ENCODE data around the gene UNC5B. TPM values are rescaled to one million over a fixed set of nuclear protein-coding genes. Genes with fewer than 3 reads are reported as not detected.

UNC5B gene
- polyA plus RNA-seq, 1 donor (not counting 4 experiments of a cell fraction or from before 2014, with no cell fraction given): 1.1 TPM

DNA sequence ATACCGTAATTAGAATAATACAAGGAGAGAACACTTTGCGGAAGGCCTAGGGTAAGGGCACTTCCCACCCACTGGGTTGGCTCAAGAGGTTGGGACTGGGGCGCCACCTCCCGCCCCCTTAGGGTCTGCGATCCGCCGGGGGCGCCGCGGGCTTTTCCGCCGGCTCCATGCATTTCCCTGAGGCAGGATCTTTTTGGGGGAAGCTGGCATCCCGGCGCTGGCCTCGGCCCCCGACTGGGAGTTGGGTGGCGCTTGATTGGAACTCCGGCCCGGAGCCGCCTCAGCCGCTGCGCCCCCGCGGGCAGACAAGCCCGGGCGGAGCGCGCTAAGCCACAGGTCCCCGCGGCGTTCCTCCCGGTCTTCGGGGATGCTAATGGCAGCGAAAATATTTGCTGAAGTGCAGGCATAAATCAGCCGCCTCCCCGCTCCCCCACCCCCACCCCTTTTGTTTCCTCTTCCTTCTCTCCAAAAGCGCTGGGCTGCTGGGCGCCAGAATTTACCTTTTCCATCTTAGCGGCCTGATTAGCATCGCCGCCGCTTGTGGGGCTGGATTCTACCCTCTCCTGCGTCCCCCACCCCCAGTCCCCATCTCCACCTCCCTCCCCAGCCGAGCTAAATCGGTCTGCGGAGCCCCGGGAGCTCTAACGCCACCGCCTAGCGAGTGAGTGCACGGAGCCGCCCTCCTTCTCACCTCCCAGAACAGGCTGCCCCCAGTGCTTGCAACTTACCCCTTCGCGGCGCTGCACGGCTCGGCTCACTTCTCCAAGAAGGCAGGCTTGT is 5.1 kb downstream of the UNC5B start:
- Histone ChIP-seq H3K79me2 (ENCODE audit: control insufficient read depth, insufficient read depth, low read length) (no peaks in the 10 kb centered on the region), H3K36me3 (ENCODE audit: control insufficient read depth in 2 of 2, extremely low read depth in 1 of 2, insufficient read depth in 2 of 2, low read length in 2 of 2) (no peaks in the 10 kb centered on the region), H3K4me2 (ENCODE audit: control insufficient read depth, extremely low read depth, insufficient read depth, low read depth, low read length) (peak overlapping the region; percentile 83), H4K20me1 (ENCODE audit: control insufficient read depth, extremely low read depth, insufficient read depth, low read length) (no peaks in the 10 kb centered on the region), H3K9me1 (ENCODE audit: control insufficient read depth, extremely low read depth, insufficient read depth, low read length) (peaks cover 2% of the 10 kb centered on the region), H3K9me3 (ENCODE audit: control insufficient read depth, low read depth, low read length) (no peaks in the 10 kb centered on the region), H3K4me1 (ENCODE audit: control insufficient read depth, extremely low read depth, insufficient read depth, low read length) (peaks cover 21% of the 10 kb centered on the region), H3K4me3 (ENCODE audit: control insufficient read depth in 2 of 3, extremely low read depth in 1 of 3, insufficient read depth in 2 of 3, low read depth in 1 of 3, low read length in 3 of 3) (peak overlapping the region; percentile 3 to 61 (median 53)), H3K27me3 (ENCODE audit: control insufficient read depth, extremely low read depth, insufficient read depth, low read length) (peaks cover 11% of the 10 kb centered on the region), H3K27ac (ENCODE audit: control insufficient read depth, insufficient read depth, low read length) (no peak overlapping the region), H2AFZ (ENCODE audit: control insufficient read depth, low read length) (peak overlapping the region; percentile 25), H3K9ac (ENCODE audit: control insufficient read depth, extremely low read depth, insufficient read depth, low read length) (peak overlapping the region; percentile 49)
- dilution Hi-C loops (cut with MboI; ENCODE audit: extremely low pct_ligation_motif_present, low sequenced_read_pairs): no loop called here
- FAIRE-seq: no peak
- no peak for TF ChIP-seq EZH2 (IDR thresholded peaks at IDR 0.05; ENCODE audit: low read length)
- TF ChIP-seq, protein P1, sequence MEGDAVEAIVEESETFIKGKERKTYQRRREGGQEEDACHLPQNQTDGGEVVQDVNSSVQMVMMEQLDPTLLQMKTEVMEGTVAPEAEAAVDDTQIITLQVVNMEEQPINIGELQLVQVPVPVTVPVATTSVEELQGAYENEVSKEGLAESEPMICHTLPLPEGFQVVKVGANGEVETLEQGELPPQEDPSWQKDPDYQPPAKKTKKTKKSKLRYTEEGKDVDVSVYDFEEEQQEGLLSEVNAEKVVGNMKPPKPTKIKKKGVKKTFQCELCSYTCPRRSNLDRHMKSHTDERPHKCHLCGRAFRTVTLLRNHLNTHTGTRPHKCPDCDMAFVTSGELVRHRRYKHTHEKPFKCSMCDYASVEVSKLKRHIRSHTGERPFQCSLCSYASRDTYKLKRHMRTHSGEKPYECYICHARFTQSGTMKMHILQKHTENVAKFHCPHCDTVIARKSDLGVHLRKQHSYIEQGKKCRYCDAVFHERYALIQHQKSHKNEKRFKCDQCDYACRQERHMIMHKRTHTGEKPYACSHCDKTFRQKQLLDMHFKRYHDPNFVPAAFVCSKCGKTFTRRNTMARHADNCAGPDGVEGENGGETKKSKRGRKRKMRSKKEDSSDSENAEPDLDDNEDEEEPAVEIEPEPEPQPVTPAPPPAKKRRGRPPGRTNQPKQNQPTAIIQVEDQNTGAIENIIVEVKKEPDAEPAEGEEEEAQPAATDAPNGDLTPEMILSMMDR (optimal IDR thresholded peaks at IDR 0.05 in 1 of 3, IDR thresholded peaks at IDR 0.05 in 1 of 3, conservative IDR thresholded peaks at IDR 0.05 in 1 of 3; ENCODE audit: extremely low read depth in 1 of 3, insufficient read depth in 2 of 3, low read length in 3 of 3): peak in 2 of 3 experiments; percentile 11 to 18
- no peak for DNase-seq (ENCODE audit: low read depth, low spot score)

DNA sequence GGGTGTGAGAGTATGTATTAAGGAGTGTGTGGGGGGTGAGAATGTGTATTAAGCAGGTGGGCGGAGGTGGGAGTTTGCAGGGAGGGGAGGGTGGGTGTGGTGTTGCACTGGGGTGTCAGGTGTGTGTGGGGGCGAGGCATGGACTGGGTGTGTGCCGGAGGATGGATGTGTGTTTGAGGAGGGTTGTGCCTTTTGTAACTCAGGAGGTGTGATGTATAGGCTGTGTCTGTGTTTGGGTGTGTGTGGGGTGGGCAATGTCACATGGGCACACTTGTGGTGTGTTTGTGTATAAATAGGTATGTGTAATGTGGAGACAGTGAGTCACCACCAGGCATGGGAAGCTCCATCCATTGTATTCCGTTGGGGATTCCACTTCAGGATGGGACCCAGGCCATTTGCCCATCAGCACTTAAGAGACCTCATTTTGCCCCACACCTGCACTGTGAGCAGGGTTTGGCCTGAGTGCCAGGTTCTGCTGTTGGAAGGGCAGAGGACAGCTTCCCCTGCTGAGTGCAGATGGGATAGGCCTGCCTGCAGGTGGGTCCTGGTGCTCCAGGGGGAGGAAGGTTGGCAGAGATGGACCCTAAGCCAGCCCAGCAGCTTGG is 5.8 kb downstream of the UNC5B start:
- Histone ChIP-seq H3K4me1 (ENCODE audit: control insufficient read depth, extremely low read depth, insufficient read depth, low read length) (peaks cover 21% of the 10 kb centered on the region), H3K9ac (ENCODE audit: control insufficient read depth, extremely low read depth, insufficient read depth, low read length) (peak overlapping the region; percentile 6)
- dilution Hi-C loops (cut with MboI; ENCODE audit: extremely low pct_ligation_motif_present, low sequenced_read_pairs): no loop called here

More for the DNA sequence above, 5.8 kb downstream of the UNC5B start:
- H3K36me3 ChIP-seq (ENCODE audit: control insufficient read depth in 2 of 2, extremely low read depth in 1 of 2, insufficient read depth in 2 of 2, low read length in 2 of 2): no peaks in the 10 kb centered on the region
- H3K9me1 ChIP-seq (ENCODE audit: control insufficient read depth, extremely low read depth, insufficient read depth, low read length): peaks cover 2% of the 10 kb centered on the region
- no peaks in the 10 kb centered on the region for H3K9me3 ChIP-seq (ENCODE audit: control insufficient read depth, low read depth, low read length)
- DNase-seq (ENCODE audit: low read depth, low spot score) (no peak), FAIRE-seq (peak; percentile 86)
- peak overlapping the region in 2 of 3 experiments; percentile 39 to 53 for H3K4me3 ChIP-seq (ENCODE audit: control insufficient read depth in 2 of 3, extremely low read depth in 1 of 3, insufficient read depth in 2 of 3, low read depth in 1 of 3, low read length in 3 of 3)
- H2AFZ ChIP-seq (ENCODE audit: control insufficient read depth, low read length): no peak overlapping the region
- no peaks in the 10 kb centered on the region for H3K79me2 ChIP-seq (ENCODE audit: control insufficient read depth, insufficient read depth, low read length)
- peaks cover 11% of the 10 kb centered on the region for H3K27me3 ChIP-seq (ENCODE audit: control insufficient read depth, extremely low read depth, insufficient read depth, low read length)
- H4K20me1 ChIP-seq (ENCODE audit: control insufficient read depth, extremely low read depth, insufficient read depth, low read length): no peaks in the 10 kb centered on the region
- H3K27ac ChIP-seq (ENCODE audit: control insufficient read depth, insufficient read depth, low read length): no peak overlapping the region
- TF ChIP-seq EZH2 (IDR thresholded peaks at IDR 0.05; ENCODE audit: low read length): no peak
- TF ChIP-seq, protein P1 (optimal IDR thresholded peaks at IDR 0.05 in 1 of 3, IDR thresholded peaks at IDR 0.05 in 1 of 3, conservative IDR thresholded peaks at IDR 0.05 in 1 of 3; ENCODE audit: extremely low read depth in 1 of 3, insufficient read depth in 2 of 3, low read length in 3 of 3): no peak
- peak overlapping the region; percentile 83 for H3K4me2 ChIP-seq (ENCODE audit: control insufficient read depth, extremely low read depth, insufficient read depth, low read depth, low read length)
